Measurements from ENCODE around the gene EFHC2. TPM values are rescaled to one million over a fixed set of nuclear protein-coding genes. Genes with fewer than 3 reads are reported as not detected.

EFHC2 gene
- total and polyA plus RNA-seq, 4 donors, result 0.08 to 0.56 TPM; not detected in 2

DNA sequence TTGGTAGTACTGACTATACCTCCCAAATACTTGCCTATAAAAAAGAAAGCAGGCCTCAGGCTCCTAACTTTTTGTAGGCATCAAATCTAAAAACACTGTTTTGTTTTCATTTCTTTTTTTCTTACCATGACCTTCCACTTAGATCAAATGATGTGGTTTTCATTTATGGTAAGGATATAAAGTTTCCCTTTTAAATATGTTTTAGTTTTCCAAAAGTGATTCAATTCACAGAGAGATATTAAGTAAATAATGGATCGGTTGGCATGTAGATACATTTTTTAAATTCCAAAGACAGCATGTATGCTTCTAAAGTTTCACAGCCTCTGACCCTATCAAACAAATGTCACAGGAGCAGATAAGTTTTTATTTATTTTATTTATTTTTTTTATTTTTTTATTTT is 23.9 kb downstream of the EFHC2 start:
- no peaks in the 10 kb centered on the region for H3K36me3 ChIP-seq (ENCODE audit: control insufficient read depth in 4 of 4, insufficient read depth in 3 of 4, low read depth in 1 of 4, low read length in 3 of 4)
- DNase-seq (ENCODE audit: low spot score), result no peak
- WGBS, result 90% methylated on average over 1 of the region's 1 CpG
- H3K4me3 ChIP-seq (ENCODE audit: low read depth in 1 of 3, low read length in 3 of 3), result no peak overlapping the region
- no peaks in the 10 kb centered on the region for H3K4me1 ChIP-seq (ENCODE audit: control insufficient read depth in 4 of 4, insufficient read depth in 4 of 4, low read length in 3 of 4)
- no peak overlapping the region for H3K9ac ChIP-seq (ENCODE audit: low read depth in 1 of 2, low read length in 2 of 2)
- H3K9me3 ChIP-seq (ENCODE audit: control insufficient read depth in 4 of 4, low read length in 3 of 4), result no peaks in the 10 kb centered on the region
- no peak overlapping the region for H3K27ac ChIP-seq (ENCODE audit: low read depth in 1 of 2, low read length in 2 of 2)
- no peak for TF ChIP-seq JUND (IDR thresholded peaks at IDR 0.05)
- TF ChIP-seq, protein P1, sequence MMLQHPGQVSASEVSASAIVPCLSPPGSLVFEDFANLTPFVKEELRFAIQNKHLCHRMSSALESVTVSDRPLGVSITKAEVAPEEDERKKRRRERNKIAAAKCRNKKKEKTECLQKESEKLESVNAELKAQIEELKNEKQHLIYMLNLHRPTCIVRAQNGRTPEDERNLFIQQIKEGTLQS (IDR thresholded peaks at IDR 0.05), result no peak
- no peak for TF ChIP-seq TAF1 (conservative IDR thresholded peaks at IDR 0.05)
- no peak for TF ChIP-seq RXRA (IDR thresholded peaks at IDR 0.05)
- TF ChIP-seq HNF4G (IDR thresholded peaks at IDR 0.05), result no peak
- TF ChIP-seq YY1 (IDR thresholded peaks at IDR 0.05), result no peak
- no peak for TF ChIP-seq GABPA (IDR thresholded peaks at IDR 0.05 in 1 of 2, conservative IDR thresholded peaks at IDR 0.05 in 1 of 2)
- no peaks in the 10 kb centered on the region for H3K27me3 ChIP-seq (ENCODE audit: control insufficient read depth in 4 of 4, insufficient read depth in 4 of 4, low read length in 3 of 4)

DNA sequence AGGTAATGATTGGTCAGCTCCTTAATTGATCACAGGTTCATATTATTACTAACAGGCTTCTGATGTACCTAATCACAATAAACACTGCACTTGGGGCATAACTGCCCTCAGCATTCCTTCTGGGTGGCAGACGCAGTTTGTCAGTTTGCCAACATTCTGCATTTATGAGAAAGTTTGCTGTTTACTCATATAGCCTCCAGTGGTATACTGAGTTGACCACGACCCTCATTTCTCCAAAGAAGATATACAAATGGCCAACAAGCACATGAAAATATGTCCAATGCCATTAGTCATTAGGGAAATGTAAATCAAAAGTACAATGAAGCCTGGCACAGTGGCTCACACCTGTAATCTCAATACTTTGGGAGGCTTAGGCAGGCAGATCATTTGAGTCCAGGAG is 26.3 kb downstream of the EFHC2 start:
- Histone ChIP-seq H3K27me3 (ENCODE audit: control insufficient read depth in 4 of 4, insufficient read depth in 4 of 4, low read length in 3 of 4) (peaks cover 0 to 3% (median 0%) of the 10 kb centered on the region in 4 donors), H3K27ac (ENCODE audit: low read depth in 1 of 2, low read length in 2 of 2) (no peak overlapping the region), H3K36me3 (ENCODE audit: control insufficient read depth in 4 of 4, insufficient read depth in 3 of 4, low read depth in 1 of 4, low read length in 3 of 4) (no peaks in the 10 kb centered on the region), H3K9me3 (ENCODE audit: control insufficient read depth in 4 of 4, low read length in 3 of 4) (no peaks in the 10 kb centered on the region), H3K4me3 (ENCODE audit: low read depth in 1 of 3, low read length in 3 of 3) (no peak overlapping the region), H3K4me1 (ENCODE audit: control insufficient read depth in 4 of 4, insufficient read depth in 4 of 4, low read length in 3 of 4) (no peaks in the 10 kb centered on the region), H3K9ac (ENCODE audit: low read depth in 1 of 2, low read length in 2 of 2) (no peak overlapping the region)
- WGBS, result 80% methylated on average over 2 of the region's 2 CpGs
- TF ChIP-seq FOXA1 (IDR thresholded peaks at IDR 0.05) (no peak), FOXA2 (IDR thresholded peaks at IDR 0.05) (no peak), RAD21 (IDR thresholded peaks at IDR 0.05) (no peak)
- TF ChIP-seq, protein P2, sequence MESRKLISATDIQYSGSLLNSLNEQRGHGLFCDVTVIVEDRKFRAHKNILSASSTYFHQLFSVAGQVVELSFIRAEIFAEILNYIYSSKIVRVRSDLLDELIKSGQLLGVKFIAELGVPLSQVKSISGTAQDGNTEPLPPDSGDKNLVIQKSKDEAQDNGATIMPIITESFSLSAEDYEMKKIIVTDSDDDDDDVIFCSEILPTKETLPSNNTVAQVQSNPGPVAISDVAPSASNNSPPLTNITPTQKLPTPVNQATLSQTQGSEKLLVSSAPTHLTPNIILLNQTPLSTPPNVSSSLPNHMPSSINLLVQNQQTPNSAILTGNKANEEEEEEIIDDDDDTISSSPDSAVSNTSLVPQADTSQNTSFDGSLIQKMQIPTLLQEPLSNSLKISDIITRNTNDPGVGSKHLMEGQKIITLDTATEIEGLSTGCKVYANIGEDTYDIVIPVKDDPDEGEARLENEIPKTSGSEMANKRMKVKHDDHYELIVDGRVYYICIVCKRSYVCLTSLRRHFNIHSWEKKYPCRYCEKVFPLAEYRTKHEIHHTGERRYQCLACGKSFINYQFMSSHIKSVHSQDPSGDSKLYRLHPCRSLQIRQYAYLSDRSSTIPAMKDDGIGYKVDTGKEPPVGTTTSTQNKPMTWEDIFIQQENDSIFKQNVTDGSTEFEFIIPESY (IDR thresholded peaks at IDR 0.05), result no peak
- DNase-seq (ENCODE audit: low spot score), result no peak

DNA sequence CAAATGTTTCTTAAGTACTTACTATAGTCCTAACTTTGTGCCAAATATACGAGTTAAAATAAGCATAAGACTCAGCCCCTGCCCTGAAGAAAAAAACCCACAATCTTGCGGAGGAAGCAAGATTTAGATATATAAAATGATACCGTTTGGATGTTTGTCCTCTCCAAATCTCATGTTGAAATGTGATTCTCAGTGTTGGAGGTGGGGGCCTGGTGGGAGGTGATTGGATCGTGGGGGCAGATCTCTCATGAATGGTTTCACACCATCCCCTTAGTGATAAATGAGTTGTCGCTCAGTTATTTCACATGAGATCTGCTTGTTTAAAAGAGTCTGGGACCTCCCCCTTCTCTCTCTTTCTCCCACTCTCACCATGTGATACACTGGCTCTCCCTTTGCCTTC is 28.7 kb downstream of the EFHC2 start:
- Histone ChIP-seq H3K4me3 (ENCODE audit: low read depth in 1 of 3, low read length in 3 of 3) (no peak overlapping the region), H3K9ac (ENCODE audit: low read depth in 1 of 2, low read length in 2 of 2) (no peak overlapping the region), H3K27ac (ENCODE audit: low read depth in 1 of 2, low read length in 2 of 2) (no peak overlapping the region), H3K9me3 (ENCODE audit: control insufficient read depth in 4 of 4, low read length in 3 of 4) (no peaks in the 10 kb centered on the region), H3K4me1 (ENCODE audit: control insufficient read depth in 4 of 4, insufficient read depth in 4 of 4, low read length in 3 of 4) (no peaks in the 10 kb centered on the region), H3K27me3 (ENCODE audit: control insufficient read depth in 4 of 4, insufficient read depth in 4 of 4, low read length in 3 of 4) (peaks cover 0 to 3% (median 0%) of the 10 kb centered on the region in 4 donors), H3K36me3 (ENCODE audit: control insufficient read depth in 4 of 4, insufficient read depth in 3 of 4, low read depth in 1 of 4, low read length in 3 of 4) (no peaks in the 10 kb centered on the region)
- DNase-seq (ENCODE audit: low spot score), result no peak
- WGBS, result 87% methylated on average over 5 of the region's 5 CpGs
- no peak for TF ChIP-seq HNF4G (IDR thresholded peaks at IDR 0.05)
- no peak for TF ChIP-seq SP1 (IDR thresholded peaks at IDR 0.05)
- TF ChIP-seq EGR1 (IDR thresholded peaks at IDR 0.05; ENCODE audit: low read depth in 2 of 2), result no peak
- no peak for TF ChIP-seq NR2F2 (IDR thresholded peaks at IDR 0.05)
- TF ChIP-seq GABPA (IDR thresholded peaks at IDR 0.05 in 1 of 2, conservative IDR thresholded peaks at IDR 0.05 in 1 of 2), result no peak
- TF ChIP-seq TAF1 (conservative IDR thresholded peaks at IDR 0.05), result no peak
- TF ChIP-seq, protein P3, sequence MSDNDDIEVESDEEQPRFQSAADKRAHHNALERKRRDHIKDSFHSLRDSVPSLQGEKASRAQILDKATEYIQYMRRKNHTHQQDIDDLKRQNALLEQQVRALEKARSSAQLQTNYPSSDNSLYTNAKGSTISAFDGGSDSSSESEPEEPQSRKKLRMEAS (IDR thresholded peaks at IDR 0.05), result no peak
- TF ChIP-seq, protein P2 (IDR thresholded peaks at IDR 0.05), result no peak

All from liver (tissue), 9 donors.